DND-41 (cell line): Measurements from ENCODE around the gene AIF1.
A peak's percentile ranks its signal among the peaks of the same experiment; 100 is the strongest.

Experiments used
- ATAC-seq: fragments of 200-7000 bp; cut with Tn5 transposase; 3 replicates; pipeline ENCODE4 v1.9.1; 2021; ENCODE audit warnings: low read depth; ENCODE audit not compliant: insufficient read depth
- DNase-seq: peaks from one replicate; pipeline ENCODE4 v3.0.0-alpha.2; 2020
- H2AFZ ChIP-seq: 2 replicates; pipeline ENCODE4 v1.6.0; 2012; ENCODE audit warnings: low read depth, low read length
- H3K27ac ChIP-seq: 2 replicates; pipeline ENCODE4 v1.5.1; 2012; ENCODE audit warnings: low read length, inconsistent platforms
- H3K27me3 ChIP-seq: fragments of 200-600 bp; sonication (generic); 2 replicates; pipeline ENCODE4 v1.6.0; 2012; ENCODE audit warnings: low read length, mild to moderate bottlenecking, inconsistent platforms; ENCODE audit not compliant: insufficient read depth, poor library complexity
- H3K36me3 ChIP-seq: 2 replicates; pipeline ENCODE4 v1.5.1; 2012; ENCODE audit warnings: low read length, inconsistent platforms; ENCODE audit not compliant: insufficient read depth
- H3K4me1 ChIP-seq: 2 replicates; pipeline ENCODE4 v1.5.1; 2012; ENCODE audit warnings: mild to moderate bottlenecking, low read length; ENCODE audit not compliant: insufficient read depth
- H3K4me2 ChIP-seq: 2 replicates; pipeline ENCODE4 v1.6.0; 2012; ENCODE audit warnings: mild to moderate bottlenecking, moderate library complexity, low read length, inconsistent platforms; ENCODE audit not compliant: insufficient read depth
- H3K4me3 ChIP-seq, 2 experiments: fragments of 200-600 bp in 1 of 2; shearing (Covaris generic) in 1 of 2; 2 replicates each; pipeline ENCODE4 v1.5.1; 2012 to 2016; ENCODE audit warnings: inconsistent platforms in 2 of 2, low read length in 2 of 2, mild to moderate bottlenecking in 2 of 2, low read depth in 1 of 2, moderate library complexity in 1 of 2
- H3K79me2 ChIP-seq: 2 replicates; pipeline ENCODE4 v1.6.0; 2012; ENCODE audit warnings: low read length, inconsistent platforms; ENCODE audit not compliant: insufficient read depth
- H3K9ac ChIP-seq: 2 replicates; pipeline ENCODE4 v1.6.0; 2012; ENCODE audit warnings: low read depth, mild to moderate bottlenecking, inconsistent platforms, low read length, moderate library complexity
- H3K9me3 ChIP-seq: 2 replicates; pipeline ENCODE4 v1.5.1; 2012; ENCODE audit warnings: low read length, moderate library complexity, mild to moderate bottlenecking, inconsistent platforms; ENCODE audit not compliant: insufficient read depth, severe bottlenecking
- H4K20me1 ChIP-seq: 2 replicates; pipeline ENCODE4 v1.6.0; 2012; ENCODE audit warnings: low read length; ENCODE audit not compliant: insufficient read depth
- EZH2 ChIP-seq: IDR thresholded peaks from 3 replicates; pipeline ENCODE4 v1.6.1; 2012; ENCODE audit warnings: borderline replicate concordance, low read depth, mild to moderate bottlenecking, moderate library complexity, low read length, inconsistent platforms; ENCODE audit not compliant: severe bottlenecking
- TF ChIP-seq, protein P1 (sequence below): IDR thresholded peaks from 2 replicates; pipeline ENCODE4 v1.5.1; 2012; ENCODE audit warnings: borderline replicate concordance, low read length, moderate library complexity, mild to moderate bottlenecking; ENCODE audit not compliant: poor library complexity, severe bottlenecking; ENCODE audit errors: extremely low read depth

AIF1 gene

DNA sequence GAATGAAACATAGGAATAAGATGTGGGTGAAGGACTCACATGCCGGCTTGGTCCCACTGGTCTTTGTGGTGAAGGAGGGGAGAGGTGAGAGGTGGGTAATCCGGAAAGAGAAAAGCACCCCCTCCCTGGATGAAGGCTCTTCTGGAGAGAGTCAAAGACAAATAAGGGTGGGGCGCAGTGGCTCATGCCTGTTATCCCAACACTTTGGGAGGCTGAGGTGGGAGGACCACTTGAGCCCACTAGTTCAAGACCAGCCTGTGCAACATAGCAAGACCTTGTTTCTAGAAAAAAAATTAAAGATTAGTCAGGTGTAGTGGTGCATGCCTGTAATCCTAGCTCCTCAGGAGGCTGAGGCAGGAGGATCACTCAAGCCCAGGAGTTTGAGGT is 35.9 kb upstream of the AIF1 start:
- Histone ChIP-seq H3K27me3 (peaks cover 10% of the 10 kb centered on the region), H2AFZ (no peak overlapping the region), H3K4me1 (peaks cover 57% of the 10 kb centered on the region), H3K9me3 (no peaks in the 10 kb centered on the region), H3K4me3 (no peak overlapping the region), H3K27ac (no peak overlapping the region), H3K9ac (no peak overlapping the region), H3K4me2 (no peak overlapping the region), H4K20me1 (no peaks in the 10 kb centered on the region), H3K36me3 (no peaks in the 10 kb centered on the region; the same call in 1 of the 2 replicates), H3K79me2 (peaks cover 4% of the 10 kb centered on the region; the same call in 1 of the 2 replicates)
- DNase-seq (no peak), ATAC-seq (no peak)
- TF ChIP-seq EZH2, result no peak
- TF ChIP-seq, protein P1, sequence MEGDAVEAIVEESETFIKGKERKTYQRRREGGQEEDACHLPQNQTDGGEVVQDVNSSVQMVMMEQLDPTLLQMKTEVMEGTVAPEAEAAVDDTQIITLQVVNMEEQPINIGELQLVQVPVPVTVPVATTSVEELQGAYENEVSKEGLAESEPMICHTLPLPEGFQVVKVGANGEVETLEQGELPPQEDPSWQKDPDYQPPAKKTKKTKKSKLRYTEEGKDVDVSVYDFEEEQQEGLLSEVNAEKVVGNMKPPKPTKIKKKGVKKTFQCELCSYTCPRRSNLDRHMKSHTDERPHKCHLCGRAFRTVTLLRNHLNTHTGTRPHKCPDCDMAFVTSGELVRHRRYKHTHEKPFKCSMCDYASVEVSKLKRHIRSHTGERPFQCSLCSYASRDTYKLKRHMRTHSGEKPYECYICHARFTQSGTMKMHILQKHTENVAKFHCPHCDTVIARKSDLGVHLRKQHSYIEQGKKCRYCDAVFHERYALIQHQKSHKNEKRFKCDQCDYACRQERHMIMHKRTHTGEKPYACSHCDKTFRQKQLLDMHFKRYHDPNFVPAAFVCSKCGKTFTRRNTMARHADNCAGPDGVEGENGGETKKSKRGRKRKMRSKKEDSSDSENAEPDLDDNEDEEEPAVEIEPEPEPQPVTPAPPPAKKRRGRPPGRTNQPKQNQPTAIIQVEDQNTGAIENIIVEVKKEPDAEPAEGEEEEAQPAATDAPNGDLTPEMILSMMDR, result no peak

DNA sequence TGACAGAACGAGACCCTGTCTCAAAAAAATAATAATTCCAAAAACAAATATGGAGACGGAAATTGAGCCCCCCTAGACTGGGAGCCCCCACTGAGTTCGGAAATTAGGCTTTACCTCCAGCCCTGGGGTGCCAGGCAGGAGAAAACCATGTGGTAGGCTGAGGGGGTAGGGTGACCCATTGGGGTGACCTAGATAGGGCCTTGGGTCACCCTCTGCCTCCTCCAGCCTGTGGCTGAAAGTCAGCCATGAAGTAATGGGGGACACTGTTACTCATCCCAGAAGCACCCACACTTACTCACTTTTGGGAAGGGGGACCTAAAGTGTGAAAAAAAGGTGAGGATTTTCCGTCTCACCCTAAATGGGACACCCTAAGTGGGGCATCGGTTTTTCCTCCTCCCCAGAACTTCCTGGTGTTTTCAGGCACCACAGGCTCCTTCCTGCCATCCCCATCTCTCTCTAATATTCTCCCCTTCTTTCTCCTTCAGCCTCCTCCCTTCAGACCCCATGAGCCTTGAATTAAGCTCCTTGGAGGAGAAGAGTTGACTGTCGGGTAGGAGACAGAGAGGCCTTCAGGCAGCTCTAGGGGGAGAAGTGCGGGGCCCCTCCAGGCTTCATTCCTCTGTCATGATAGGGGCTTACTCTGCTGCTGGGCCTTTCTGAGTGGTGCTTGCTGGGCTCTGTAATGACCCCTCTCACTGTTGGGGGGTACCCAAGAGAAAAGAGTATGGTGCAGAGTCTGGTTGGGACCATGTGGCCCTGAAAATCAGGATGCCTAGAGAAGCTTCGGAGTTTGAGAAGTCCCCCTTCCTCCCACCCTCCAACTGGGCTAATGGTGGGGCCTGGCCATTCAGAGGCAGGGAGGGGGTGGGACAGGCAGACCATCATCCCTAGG is 35.2 kb upstream of the AIF1 start:
- Histone ChIP-seq H3K36me3 (no peaks in the 10 kb centered on the region; the same call in 1 of the 2 replicates), H3K4me3 (no peak overlapping the region; a peak in 1 of 4 replicates), H3K79me2 (peaks cover 4% of the 10 kb centered on the region; the same call in 1 of the 2 replicates), H3K4me1 (peaks cover 52% of the 10 kb centered on the region), H3K9ac (no peak overlapping the region), H3K27me3 (peaks cover 10% of the 10 kb centered on the region), H4K20me1 (no peaks in the 10 kb centered on the region), H2AFZ (no peak overlapping the region), H3K4me2 (peak overlapping the region; percentile 99), H3K9me3 (no peaks in the 10 kb centered on the region), H3K27ac (no peak overlapping the region)
- DNase-seq (no peak), ATAC-seq (no peak)
- no peak for TF ChIP-seq EZH2
- TF ChIP-seq, protein P1, result no peak

DNA sequence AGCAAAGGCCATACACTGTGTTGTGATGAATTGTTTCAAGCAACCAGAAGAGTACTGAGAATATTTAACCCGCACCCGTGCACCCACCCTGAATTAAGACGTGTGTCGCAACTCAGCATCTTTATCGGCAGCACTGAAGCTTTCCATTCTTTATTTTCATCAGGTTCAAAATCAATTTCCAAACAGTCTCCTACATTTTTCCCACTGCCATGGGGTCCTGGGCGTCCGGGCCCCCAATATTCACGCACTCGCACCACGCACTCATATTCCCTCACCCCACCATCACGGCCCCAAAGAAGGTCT is 34.6 kb upstream of the AIF1 start:
- Histone ChIP-seq H4K20me1 (no peaks in the 10 kb centered on the region), H3K4me1 (peaks cover 49% of the 10 kb centered on the region), H3K79me2 (peaks cover 4% of the 10 kb centered on the region; the same call in 1 of the 2 replicates), H3K27me3 (peaks cover 10% of the 10 kb centered on the region), H3K9ac (peak overlapping the region; percentile 91), H3K4me3 (peak overlapping the region; percentile 78 to 95; a peak in 3 of 4 replicates), H3K4me2 (peak overlapping the region; percentile 99), H3K27ac (peak overlapping the region; percentile 53; the same call in 1 of the 2 replicates), H3K36me3 (no peaks in the 10 kb centered on the region; the same call in 1 of the 2 replicates), H3K9me3 (no peaks in the 10 kb centered on the region), H2AFZ (peak overlapping the region; percentile 100)
- no peak for ATAC-seq
- TF ChIP-seq, protein P1, result no peak
- no peak for TF ChIP-seq EZH2
- DNase-seq, result no peak
